Measurements from ENCODE around the gene NSF. TPM values are rescaled to one million over a fixed set of nuclear protein-coding genes. Genes with fewer than 3 reads are reported as not detected.
"Not testable (repeated sequence)": the region's sequence is repeated elsewhere in the genome, so short reads cannot be mapped to it uniquely, and the experiment has no call there.

Gene NSF
- total RNA-seq, 2 experiments from 2014 or later: 41.4 to 46.2 TPM

- Mint-ChIP-seq H3K4me1 (ENCODE audit: low read depth) (no peaks in the 10 kb centered on the region), H3K4me3 (no peak overlapping the region), H3K27ac (no peak overlapping the region), H3K27me3 (no peaks in the 10 kb centered on the region), H3K9me3 (no peaks in the 10 kb centered on the region), H3K36me3 (ENCODE audit: low read depth) (peaks cover 15% of the 10 kb centered on the region)
- intact Hi-C loops (cut with micrococcal nuclease): no loop called here
- TF ChIP-seq CTCF (IDR thresholded peaks at IDR 0.05): no peak
- DNase-seq (no peak), ATAC-seq (no peak)
- ChIA-PET CTCF (no interaction called here), POLR2A (interaction anchor here (1.5 kb wide), 1 partner anchor 10 kb away, joined by 3 read pairs; no protein-coding TSS in a partner anchor)
Measured at GRCh38 chr17:46756081-46756735, 165.7 kb downstream of the NSF start.

- H3K27ac Mint-ChIP-seq: no peak overlapping the region
Measured at GRCh38 chr17:46756861-46757260, 166.4 kb downstream of the NSF start.

GRCh38 chr17:46757588-46757987, 167.1 kb downstream of the NSF start:
- H3K4me3 Mint-ChIP-seq; ATAC-seq; H3K9me3 Mint-ChIP-seq; H3K27me3 Mint-ChIP-seq; DNase-seq; H3K4me1 Mint-ChIP-seq (ENCODE audit: low read depth); intact Hi-C loops (cut with micrococcal nuclease); H3K27ac Mint-ChIP-seq: not testable (repeated sequence)
- POLR2A ChIA-PET: interaction anchor here (1.5 kb wide), 1 partner anchor 9 kb away, joined by 3 read pairs; no protein-coding TSS in a partner anchor
- peaks cover 15% of the 10 kb centered on the region for H3K36me3 Mint-ChIP-seq (ENCODE audit: low read depth)
- CTCF ChIA-PET: interaction anchor here (0.9 kb wide), 1 partner anchor 85 kb away, joined by 3 read pairs; no protein-coding TSS in a partner anchor

More at GRCh38 chr17:46756861-46757260, 166.4 kb downstream of the NSF start:
- Mint-ChIP-seq H3K27me3 (no peaks in the 10 kb centered on the region), H3K9me3 (no peaks in the 10 kb centered on the region), H3K4me3 (no peak overlapping the region), H3K4me1 (ENCODE audit: low read depth) (no peaks in the 10 kb centered on the region), H3K36me3 (ENCODE audit: low read depth) (peaks cover 15% of the 10 kb centered on the region)
- ChIA-PET POLR2A (interaction anchor here (1.5 kb wide), 1 partner anchor 10 kb away, joined by 3 read pairs; no protein-coding TSS in a partner anchor), CTCF (no interaction called here)
- TF ChIP-seq CTCF (IDR thresholded peaks at IDR 0.05): no peak
- intact Hi-C loops (cut with micrococcal nuclease): no loop called here
- DNase-seq (no peak), ATAC-seq (no peak)

GRCh38 chr17:46758614-46759013, 168.1 kb downstream of the NSF start:
- CTCF ChIA-PET: no interaction called here
- no peaks in the 10 kb centered on the region for H3K4me1 Mint-ChIP-seq (ENCODE audit: low read depth)
- no peak for TF ChIP-seq CTCF (IDR thresholded peaks at IDR 0.05)
- H3K27ac Mint-ChIP-seq: no peak overlapping the region
- H3K4me3 Mint-ChIP-seq: no peak overlapping the region
- intact Hi-C loops (cut with micrococcal nuclease): no loop called here
- POLR2A ChIA-PET: no interaction called here
- no peaks in the 10 kb centered on the region for H3K9me3 Mint-ChIP-seq
- peaks cover 15% of the 10 kb centered on the region for H3K36me3 Mint-ChIP-seq (ENCODE audit: low read depth)
- DNase-seq: no peak
- H3K27me3 Mint-ChIP-seq: no peaks in the 10 kb centered on the region
- ATAC-seq: no peak

GRCh38 chr17:46759141-46759540, 168.7 kb downstream of the NSF start:
- Mint-ChIP-seq H3K4me3 (no peak overlapping the region), H3K27me3 (no peaks in the 10 kb centered on the region), H3K9me3 (no peaks in the 10 kb centered on the region), H3K36me3 (ENCODE audit: low read depth) (peaks cover 15% of the 10 kb centered on the region), H3K4me1 (ENCODE audit: low read depth) (no peaks in the 10 kb centered on the region), H3K27ac (no peak overlapping the region)
- ChIA-PET POLR2A (no interaction called here), CTCF (no interaction called here)
- TF ChIP-seq CTCF (IDR thresholded peaks at IDR 0.05): no peak
- ATAC-seq (no peak), DNase-seq (no peak)
- intact Hi-C loops (cut with micrococcal nuclease): no loop called here
